H1 (cell line): ENCODE data around the gene ALPL.

ENCODE experiments used
- FOSL1 ChIP-seq: IDR thresholded peaks from 2 replicates; pipeline ENCODE4 v1.6.1; 2011; ENCODE audit warnings: mild to moderate bottlenecking, low read depth, low read length, moderate library complexity; ENCODE audit not compliant: insufficient read depth
- HDAC2 ChIP-seq, 2 experiments: fragments of 300-600 bp in 1 of 2; sonication (generic) in 1 of 2; IDR thresholded peaks; 2 replicates each; pipeline ENCODE4 v1.6.1; 2011 to 2012; ENCODE audit warnings: low read depth in 2 of 2, low read length in 2 of 2, mild to moderate bottlenecking in 2 of 2, moderate library complexity in 2 of 2, borderline replicate concordance in 1 of 2, inconsistent platforms in 1 of 2
- MAFK ChIP-seq: IDR thresholded peaks from 2 replicates; pipeline ENCODE4 v1.6.1; 2012; ENCODE audit warnings: low read depth, mild to moderate bottlenecking, improper control_type of control experiment, low read length
- POLR2A ChIP-seq, 2 experiments: IDR thresholded peaks; 1 replicate in 1 of 2; 2 replicates in 1 of 2; pipeline ENCODE4 v1.6.1; 2011; ENCODE audit warnings: low read depth in 2 of 2, low read length in 2 of 2, mild to moderate bottlenecking in 2 of 2; ENCODE audit errors: control extremely low read depth in 1 of 2
- POLR2AphosphoS5 ChIP-seq: IDR thresholded peaks from 2 replicates; pipeline ENCODE4 v1.6.1; 2011; ENCODE audit warnings: low read depth, low read length
- POU5F1 ChIP-seq: IDR thresholded peaks from 2 replicates; pipeline ENCODE4 v1.6.1; 2011; ENCODE audit warnings: low read depth, mild to moderate bottlenecking, low read length, moderate library complexity
- RXRA ChIP-seq: IDR thresholded peaks from 2 replicates; pipeline ENCODE4 v1.6.1; 2011; ENCODE audit warnings: low read depth, mild to moderate bottlenecking, low read length, moderate library complexity; ENCODE audit not compliant: insufficient read depth
- SAP30 ChIP-seq: fragments of 300-600 bp; sonication (generic); IDR thresholded peaks from 2 replicates; pipeline ENCODE4 v1.7.1; 2012; ENCODE audit warnings: low read length, moderate library complexity, mild to moderate bottlenecking, inconsistent platforms; ENCODE audit not compliant: insufficient read depth, insufficient replicate concordance
- SIX5 ChIP-seq: IDR thresholded peaks from 2 replicates; pipeline ENCODE4 v1.6.1; 2011; ENCODE audit warnings: mild to moderate bottlenecking, low read depth, low read length
- SUZ12 ChIP-seq: fragments of 200-600 bp; sonication (generic); IDR thresholded peaks from 2 replicates; pipeline ENCODE4 v1.6.1; 2012; ENCODE audit warnings: mild to moderate bottlenecking, inconsistent platforms, low read length, moderate library complexity, mixed read lengths
- TF ChIP-seq, protein P1 (sequence below), 3 experiments: IDR thresholded peaks; 1 replicate in 2 of 3; 2 replicates in 1 of 3; pipeline versions ENCODE4 v1.5.1 to v1.6.1; 2011; ENCODE audit warnings: low read length in 3 of 3, mild to moderate bottlenecking in 3 of 3, inconsistent platforms in 2 of 3, low read depth in 1 of 3, moderate library complexity in 1 of 3; ENCODE audit not compliant: insufficient read depth in 1 of 3; ENCODE audit errors: control extremely low read depth in 1 of 3
- TF ChIP-seq, protein P2 (sequence below): IDR thresholded peaks from 2 replicates; pipeline ENCODE4 v1.6.1; 2012; ENCODE audit warnings: inconsistent platforms
- TF ChIP-seq, protein P3 (sequence below): IDR thresholded peaks from 2 replicates; pipeline ENCODE4 v1.6.1; 2012; ENCODE audit warnings: inconsistent platforms

DNA sequence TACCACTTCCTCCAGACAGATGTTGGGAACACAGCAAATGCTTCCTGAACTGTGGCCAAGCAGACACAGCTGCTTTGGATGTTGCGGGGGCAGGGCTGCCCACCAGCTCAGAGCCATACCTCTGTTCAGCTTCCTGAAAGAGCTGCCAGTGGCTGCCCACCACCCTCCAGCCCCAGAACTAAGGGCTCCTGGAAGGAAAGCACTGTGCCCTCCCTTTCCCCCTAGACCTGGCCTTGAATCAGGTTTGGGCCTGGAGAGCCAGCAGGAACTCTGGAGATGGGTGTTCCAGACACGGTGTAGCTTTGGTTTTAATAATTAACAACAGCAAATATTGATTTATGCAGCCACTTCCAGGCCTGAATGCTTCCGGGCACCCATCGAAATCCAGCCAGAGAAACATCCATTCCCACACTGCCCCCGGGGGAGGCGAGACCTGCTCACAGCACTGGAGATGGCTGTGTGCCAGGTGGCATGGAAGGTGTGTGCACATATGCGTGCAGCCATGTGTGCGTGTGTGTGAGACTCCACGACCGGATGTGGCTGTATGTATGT, 114.3 kb downstream of the ALPL start:
- TF ChIP-seq MAFK (no peak), POLR2A (IDR thresholded peaks at IDR 0.05; ENCODE audit: control extremely low read depth in 1 of 2, low read depth in 2 of 2, low read length in 2 of 2) (no peak), FOSL1 (no peak), HDAC2 (IDR thresholded peaks at IDR 0.05; ENCODE audit: borderline replicate concordance in 1 of 2, low read depth in 2 of 2, low read length in 2 of 2) (no peak), SUZ12 (no peak), POU5F1 (no peak), SAP30 (no peak), POLR2AphosphoS5 (no peak), RXRA (no peak), SIX5 (no peak)
- TF ChIP-seq, protein P1, sequence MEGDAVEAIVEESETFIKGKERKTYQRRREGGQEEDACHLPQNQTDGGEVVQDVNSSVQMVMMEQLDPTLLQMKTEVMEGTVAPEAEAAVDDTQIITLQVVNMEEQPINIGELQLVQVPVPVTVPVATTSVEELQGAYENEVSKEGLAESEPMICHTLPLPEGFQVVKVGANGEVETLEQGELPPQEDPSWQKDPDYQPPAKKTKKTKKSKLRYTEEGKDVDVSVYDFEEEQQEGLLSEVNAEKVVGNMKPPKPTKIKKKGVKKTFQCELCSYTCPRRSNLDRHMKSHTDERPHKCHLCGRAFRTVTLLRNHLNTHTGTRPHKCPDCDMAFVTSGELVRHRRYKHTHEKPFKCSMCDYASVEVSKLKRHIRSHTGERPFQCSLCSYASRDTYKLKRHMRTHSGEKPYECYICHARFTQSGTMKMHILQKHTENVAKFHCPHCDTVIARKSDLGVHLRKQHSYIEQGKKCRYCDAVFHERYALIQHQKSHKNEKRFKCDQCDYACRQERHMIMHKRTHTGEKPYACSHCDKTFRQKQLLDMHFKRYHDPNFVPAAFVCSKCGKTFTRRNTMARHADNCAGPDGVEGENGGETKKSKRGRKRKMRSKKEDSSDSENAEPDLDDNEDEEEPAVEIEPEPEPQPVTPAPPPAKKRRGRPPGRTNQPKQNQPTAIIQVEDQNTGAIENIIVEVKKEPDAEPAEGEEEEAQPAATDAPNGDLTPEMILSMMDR (IDR thresholded peaks at IDR 0.05; ENCODE audit: control extremely low read depth in 1 of 3, insufficient read depth in 1 of 3, low read depth in 1 of 3, low read length in 3 of 3), result no peak
- TF ChIP-seq, protein P2, sequence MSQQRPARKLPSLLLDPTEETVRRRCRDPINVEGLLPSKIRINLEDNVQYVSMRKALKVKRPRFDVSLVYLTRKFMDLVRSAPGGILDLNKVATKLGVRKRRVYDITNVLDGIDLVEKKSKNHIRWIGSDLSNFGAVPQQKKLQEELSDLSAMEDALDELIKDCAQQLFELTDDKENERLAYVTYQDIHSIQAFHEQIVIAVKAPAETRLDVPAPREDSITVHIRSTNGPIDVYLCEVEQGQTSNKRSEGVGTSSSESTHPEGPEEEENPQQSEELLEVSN, result no peak
- TF ChIP-seq, protein P3, sequence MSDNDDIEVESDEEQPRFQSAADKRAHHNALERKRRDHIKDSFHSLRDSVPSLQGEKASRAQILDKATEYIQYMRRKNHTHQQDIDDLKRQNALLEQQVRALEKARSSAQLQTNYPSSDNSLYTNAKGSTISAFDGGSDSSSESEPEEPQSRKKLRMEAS, result no peak
